ENCODE data around the gene PARD3B. TPM values are rescaled to one million over a fixed set of nuclear protein-coding genes. Genes with fewer than 3 reads are reported as not detected.

Gene PARD3B
- total and polyA plus RNA-seq, 2 of the 13 experiments (the other 11 are each of a cell fraction or from before 2014, with no cell fraction given) = 0.71 to 2.3 TPM

DNA sequence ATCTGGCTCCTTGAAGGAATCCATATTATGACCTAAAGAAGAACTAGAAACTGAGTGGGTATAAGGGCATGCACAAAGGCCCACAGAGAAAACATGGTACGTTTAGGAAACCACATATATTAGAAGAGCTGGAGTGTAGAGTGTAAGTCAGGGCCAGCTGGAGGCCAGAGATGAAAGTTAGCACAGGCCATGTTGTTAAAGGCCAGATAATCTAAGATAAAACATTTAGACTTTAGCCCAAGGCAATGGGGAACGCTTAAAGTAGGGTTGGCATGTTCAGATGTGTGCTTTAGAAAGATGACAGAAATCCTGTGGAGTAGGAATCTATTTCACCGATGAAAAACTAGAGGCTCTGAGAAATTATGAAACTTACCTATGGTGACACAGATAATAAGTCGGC is 907.9 kb downstream of the PARD3B start (continued):
- no peak for TF ChIP-seq SP2 (CRISPR knock-in tag; IDR thresholded peaks at IDR 0.05)
- TF ChIP-seq, protein P1, sequence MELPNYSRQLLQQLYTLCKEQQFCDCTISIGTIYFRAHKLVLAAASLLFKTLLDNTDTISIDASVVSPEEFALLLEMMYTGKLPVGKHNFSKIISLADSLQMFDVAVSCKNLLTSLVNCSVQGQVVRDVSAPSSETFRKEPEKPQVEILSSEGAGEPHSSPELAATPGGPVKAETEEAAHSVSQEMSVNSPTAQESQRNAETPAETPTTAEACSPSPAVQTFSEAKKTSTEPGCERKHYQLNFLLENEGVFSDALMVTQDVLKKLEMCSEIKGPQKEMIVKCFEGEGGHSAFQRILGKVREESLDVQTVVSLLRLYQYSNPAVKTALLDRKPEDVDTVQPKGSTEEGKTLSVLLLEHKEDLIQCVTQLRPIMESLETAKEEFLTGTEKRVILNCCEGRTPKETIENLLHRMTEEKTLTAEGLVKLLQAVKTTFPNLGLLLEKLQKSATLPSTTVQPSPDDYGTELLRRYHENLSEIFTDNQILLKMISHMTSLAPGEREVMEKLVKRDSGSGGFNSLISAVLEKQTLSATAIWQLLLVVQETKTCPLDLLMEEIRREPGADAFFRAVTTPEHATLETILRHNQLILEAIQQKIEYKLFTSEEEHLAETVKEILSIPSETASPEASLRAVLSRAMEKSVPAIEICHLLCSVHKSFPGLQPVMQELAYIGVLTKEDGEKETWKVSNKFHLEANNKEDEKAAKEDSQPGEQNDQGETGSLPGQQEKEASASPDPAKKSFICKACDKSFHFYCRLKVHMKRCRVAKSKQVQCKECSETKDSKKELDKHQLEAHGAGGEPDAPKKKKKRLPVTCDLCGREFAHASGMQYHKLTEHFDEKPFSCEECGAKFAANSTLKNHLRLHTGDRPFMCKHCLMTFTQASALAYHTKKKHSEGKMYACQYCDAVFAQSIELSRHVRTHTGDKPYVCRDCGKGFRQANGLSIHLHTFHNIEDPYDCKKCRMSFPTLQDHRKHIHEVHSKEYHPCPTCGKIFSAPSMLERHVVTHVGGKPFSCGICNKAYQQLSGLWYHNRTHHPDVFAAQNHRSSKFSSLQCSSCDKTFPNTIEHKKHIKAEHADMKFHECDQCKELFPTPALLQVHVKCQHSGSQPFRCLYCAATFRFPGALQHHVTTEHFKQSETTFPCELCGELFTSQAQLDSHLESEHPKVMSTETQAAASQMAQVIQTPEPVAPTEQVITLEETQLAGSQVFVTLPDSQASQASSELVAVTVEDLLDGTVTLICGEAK (IDR thresholded peaks at IDR 0.05) = no peak
- TF ChIP-seq, protein P1 (CRISPR knock-in tag; IDR thresholded peaks at IDR 0.05) = no peak
- no peak for TF ChIP-seq AKAP8 (CRISPR knock-in tag; IDR thresholded peaks at IDR 0.05)
- TF ChIP-seq, protein P2, sequence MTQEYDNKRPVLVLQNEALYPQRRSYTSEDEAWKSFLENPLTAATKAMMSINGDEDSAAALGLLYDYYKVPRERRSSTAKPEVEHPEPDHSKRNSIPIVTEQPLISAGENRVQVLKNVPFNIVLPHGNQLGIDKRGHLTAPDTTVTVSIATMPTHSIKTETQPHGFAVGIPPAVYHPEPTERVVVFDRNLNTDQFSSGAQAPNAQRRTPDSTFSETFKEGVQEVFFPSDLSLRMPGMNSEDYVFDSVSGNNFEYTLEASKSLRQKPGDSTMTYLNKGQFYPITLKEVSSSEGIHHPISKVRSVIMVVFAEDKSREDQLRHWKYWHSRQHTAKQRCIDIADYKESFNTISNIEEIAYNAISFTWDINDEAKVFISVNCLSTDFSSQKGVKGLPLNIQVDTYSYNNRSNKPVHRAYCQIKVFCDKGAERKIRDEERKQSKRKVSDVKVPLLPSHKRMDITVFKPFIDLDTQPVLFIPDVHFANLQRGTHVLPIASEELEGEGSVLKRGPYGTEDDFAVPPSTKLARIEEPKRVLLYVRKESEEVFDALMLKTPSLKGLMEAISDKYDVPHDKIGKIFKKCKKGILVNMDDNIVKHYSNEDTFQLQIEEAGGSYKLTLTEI (CRISPR knock-in tag; conservative IDR thresholded peaks at IDR 0.05) = no peak
- TF ChIP-seq, protein P3, sequence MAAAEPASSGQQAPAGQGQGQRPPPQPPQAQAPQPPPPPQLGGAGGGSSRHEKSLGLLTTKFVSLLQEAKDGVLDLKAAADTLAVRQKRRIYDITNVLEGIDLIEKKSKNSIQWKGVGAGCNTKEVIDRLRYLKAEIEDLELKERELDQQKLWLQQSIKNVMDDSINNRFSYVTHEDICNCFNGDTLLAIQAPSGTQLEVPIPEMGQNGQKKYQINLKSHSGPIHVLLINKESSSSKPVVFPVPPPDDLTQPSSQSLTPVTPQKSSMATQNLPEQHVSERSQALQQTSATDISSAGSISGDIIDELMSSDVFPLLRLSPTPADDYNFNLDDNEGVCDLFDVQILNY (CRISPR knock-in tag; conservative IDR thresholded peaks at IDR 0.05) = no peak
- TF ChIP-seq, protein P4, sequence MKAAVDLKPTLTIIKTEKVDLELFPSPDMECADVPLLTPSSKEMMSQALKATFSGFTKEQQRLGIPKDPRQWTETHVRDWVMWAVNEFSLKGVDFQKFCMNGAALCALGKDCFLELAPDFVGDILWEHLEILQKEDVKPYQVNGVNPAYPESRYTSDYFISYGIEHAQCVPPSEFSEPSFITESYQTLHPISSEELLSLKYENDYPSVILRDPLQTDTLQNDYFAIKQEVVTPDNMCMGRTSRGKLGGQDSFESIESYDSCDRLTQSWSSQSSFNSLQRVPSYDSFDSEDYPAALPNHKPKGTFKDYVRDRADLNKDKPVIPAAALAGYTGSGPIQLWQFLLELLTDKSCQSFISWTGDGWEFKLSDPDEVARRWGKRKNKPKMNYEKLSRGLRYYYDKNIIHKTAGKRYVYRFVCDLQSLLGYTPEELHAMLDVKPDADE (CRISPR knock-in tag; IDR thresholded peaks at IDR 0.05) = no peak

Measured in HepG2 (cell line).